Esophagus squamous epithelium (tissue), 5 donors: Measurements from ENCODE around the gene COMT. TPM values are rescaled to one million over a fixed set of nuclear protein-coding genes. Genes with fewer than 3 reads are reported as not detected.

Experiments
- DNase-seq: peaks from one replicate; lab custom pipeline; 2025; lab: John Stamatoyannopoulos, UW
- H3K27ac ChIP-seq, 4 donors: fragments of 200-600 bp; sonication (generic); one replicate each; pipeline ENCODE4 v1.5.1; 2016 to 2019; ENCODE audit warnings: mild to moderate bottlenecking in 1 of 4
- H3K27me3 ChIP-seq, 4 donors: fragments of 200-600 bp; sonication (generic); 1 replicate in 3 of 4; 2 replicates in 1 of 4; pipeline versions ENCODE4 v1.5.1 to v1.6.0; 2017 to 2021; ENCODE audit warnings: antibody characterized with exemption in 1 of 4
- H3K36me3 ChIP-seq, 3 donors: fragments of 200-600 bp; sonication (generic); one replicate each; pipeline ENCODE4 v1.5.1; 2016 to 2019
- H3K4me1 ChIP-seq, 3 donors: fragments of 200-600 bp; sonication (generic); one replicate each; pipeline ENCODE4 v1.5.1; 2017 to 2019
- H3K4me3 ChIP-seq, 4 donors: fragments of 200-600 bp; sonication (generic); 1 replicate in 3 of 4; 2 replicates in 1 of 4; pipeline ENCODE4 v1.5.1; 2016 to 2019; ENCODE audit warnings: mild to moderate bottlenecking in 2 of 4, moderate library complexity in 1 of 4
- H3K9me3 ChIP-seq, 3 donors: fragments of 200-600 bp; sonication (generic); one replicate each; pipeline ENCODE4 v1.5.1; 2016 to 2019
- CTCF ChIP-seq, 6 experiments: fragments of 450-650 bp in 4 of 6; fragments of 200-600 bp in 2 of 6; sonication (generic) in 2 of 6; IDR thresholded peaks; one replicate each; pipeline ENCODE4 v1.5.1; 2016 to 2019; ENCODE audit warnings: antibody characterized with exemption in 6 of 6, mild to moderate bottlenecking in 4 of 6, moderate library complexity in 4 of 6
- POLR2A ChIP-seq, 4 donors: fragments of 450-650 bp; IDR thresholded peaks; one replicate each; pipeline ENCODE4 v1.6.1; 2017; ENCODE audit warnings: antibody characterized with exemption in 4 of 4, mild to moderate bottlenecking in 4 of 4, moderate library complexity in 3 of 4
- WGBS, 2 donors: methylation state at CpG; one replicate each; pipeline ENCODE4 v1.1.5; 2018; 5-methylcytosine and 5-hydroxymethylcytosine counted together
- intact Hi-C: fragments of 100-400 bp; cut with DNase I; formaldehyde crosslinking; loops from one replicate; pipeline ENCODE4 v1.15.0; 2022
- total RNA-seq, 4 donors: library from RNA; depleted of rRNA; stranded (reverse); fragments of >200 nt; gene quantifications; one replicate each; pipeline ENCODE4 v1.1.0, GENCODE V29; 2016
- donor health status: DM: yes; HTN: yes; CAD: no.

COMT gene
- total RNA-seq, 4 donors from 2014 or later, result 210 to 422 (median 234) TPM

GRCh38 chr22:19976671-19977070, 35.1 kb downstream of the COMT start:
- intact Hi-C loops, result loop anchor here (10.0 kb wide), 1 partner anchor 138 kb away; the partner anchor contains the start of genes RANBP1 and TRMT2A
- Histone ChIP-seq H3K9me3 (no peaks in the 10 kb centered on the region), H3K27ac (no peak overlapping the region), H3K27me3 (no peaks in the 10 kb centered on the region), H3K36me3 (peaks cover 0 to 56% (median 0%) of the 10 kb centered on the region in 3 donors), H3K4me3 (no peak overlapping the region), H3K4me1 (peaks cover 0 to 27% (median 0%) of the 10 kb centered on the region in 3 donors)
- WGBS, 2 donors, result no CpG with 5 or more reads among the region's 3 CpGs
- TF ChIP-seq CTCF (IDR thresholded peaks at IDR 0.05) (no peak), POLR2A (IDR thresholded peaks at IDR 0.05) (no peak)
- no peak for DNase-seq

GRCh38 chr22:19977296-19978243, 36.0 kb downstream of the COMT start:
- no peak overlapping the region for H3K27ac ChIP-seq
- no peaks in the 10 kb centered on the region for H3K27me3 ChIP-seq
- H3K4me3 ChIP-seq, result no peak overlapping the region
- peaks cover 0 to 49% (median 0%) of the 10 kb centered on the region in 3 donors for H3K36me3 ChIP-seq
- 58 to 70% methylated on average over 2 to 10 of the region's 32 CpGs for WGBS, 2 donors
- H3K9me3 ChIP-seq, result no peaks in the 10 kb centered on the region
- TF ChIP-seq POLR2A (IDR thresholded peaks at IDR 0.05) (no peak), CTCF (IDR thresholded peaks at IDR 0.05) (no peak)
- peaks cover 0 to 28% (median 0%) of the 10 kb centered on the region in 3 donors for H3K4me1 ChIP-seq
- no peak for DNase-seq
- intact Hi-C loops, result loop anchor here (10.0 kb wide), 1 partner anchor 137 kb away; the partner anchor contains the start of genes RANBP1 and TRMT2A

GRCh38 chr22:19978748-19979147, 37.2 kb downstream of the COMT start:
- whole genome bisulfite sequencing, 2 donors, result 96 to 100% methylated on average over 2 to 15 of the region's 17 CpGs
- Histone ChIP-seq H3K9me3 (no peaks in the 10 kb centered on the region), H3K4me1 (peaks cover 2 to 39% (median 7%) of the 10 kb centered on the region in 3 donors), H3K4me3 (no peak overlapping the region), H3K27me3 (no peaks in the 10 kb centered on the region), H3K36me3 (peaks cover 0 to 40% (median 0%) of the 10 kb centered on the region in 3 donors), H3K27ac (no peak overlapping the region)
- no peak for TF ChIP-seq POLR2A (IDR thresholded peaks at IDR 0.05)
- TF ChIP-seq CTCF (IDR thresholded peaks at IDR 0.05), result no peak
- no peak for DNase-seq
- intact Hi-C loops, result loop anchor here (10.0 kb wide), 1 partner anchor 136 kb away; the partner anchor contains the start of genes RANBP1 and TRMT2A

GRCh38 chr22:19979712-19980493, 38.3 kb downstream of the COMT start:
- intact Hi-C loops, result loop anchor here (10.0 kb wide), 1 partner anchor 135 kb away; the partner anchor contains the start of genes RANBP1 and TRMT2A
- Histone ChIP-seq H3K4me3 (no peak overlapping the region), H3K9me3 (no peaks in the 10 kb centered on the region), H3K36me3 (peaks cover 0 to 40% (median 0%) of the 10 kb centered on the region in 3 donors), H3K27ac (no peak overlapping the region), H3K27me3 (no peaks in the 10 kb centered on the region), H3K4me1 (peaks cover 11 to 39% (median 17%) of the 10 kb centered on the region in 3 donors)
- WGBS, 2 donors, result 80 to 100% methylated on average over 1 to 12 of the region's 52 CpGs
- TF ChIP-seq POLR2A (IDR thresholded peaks at IDR 0.05), result no peak
- DNase-seq, result no peak

- Histone ChIP-seq H3K4me3 (no peak overlapping the region), H3K27ac (no peak overlapping the region), H3K4me1 (peaks cover 13 to 40% (median 25%) of the 10 kb centered on the region in 3 donors), H3K36me3 (peaks cover 0 to 40% (median 0%) of the 10 kb centered on the region in 3 donors), H3K27me3 (no peaks in the 10 kb centered on the region), H3K9me3 (no peaks in the 10 kb centered on the region)
- 93% methylated on average over 3 of the region's 7 CpGs; no CpG with 5 or more reads in 1 of the 2 donors for WGBS, 2 donors
- intact Hi-C loops, result no loop called here
- TF ChIP-seq POLR2A (IDR thresholded peaks at IDR 0.05) (no peak), CTCF (IDR thresholded peaks at IDR 0.05) (no peak)
- DNase-seq, result no peak
Observed at GRCh38 chr22:19980766-19981165, 39.2 kb downstream of the COMT start.
